Aorta (tissue), 5 donors: ENCODE results near the gene UBE2K. TPM values are rescaled to one million over a fixed set of nuclear protein-coding genes. Genes with fewer than 3 reads are reported as not detected.
"Not testable (repeated sequence)": the region's sequence is repeated elsewhere in the genome, so short reads cannot be mapped to it uniquely, and the experiment has no call there.

ENCODE experiments used
- ATAC-seq: fragments of 200-7000 bp; cut with Tn5 transposase; one replicate; pipeline ENCODE4 v1.9.1; 2022; ENCODE audit warnings: moderate library complexity; ENCODE audit not compliant: low FRiP score
- DNase-seq, 2 donors: peaks; one replicate each; pipeline ENCODE4 v3.0.0-alpha.2; 2020
- H3K27ac ChIP-seq, 2 donors: one replicate each; pipeline ENCODE4 v1.5.1; 2013; ENCODE audit warnings: low read length in 2 of 2, mild to moderate bottlenecking in 2 of 2, moderate library complexity in 2 of 2, control low read depth in 1 of 2, inconsistent platforms in 1 of 2, low read depth in 1 of 2
- H3K27me3 ChIP-seq, 2 donors: one replicate each; pipeline ENCODE4 v1.6.1; 2013; ENCODE audit warnings: control low read depth in 1 of 2, low read length in 1 of 2, mild to moderate bottlenecking in 1 of 2, moderate library complexity in 1 of 2; ENCODE audit not compliant: insufficient read depth in 2 of 2, control insufficient read depth in 1 of 2
- H3K36me3 ChIP-seq, 2 donors: one replicate each; pipeline ENCODE4 v1.6.1; 2013; ENCODE audit warnings: control low read depth in 1 of 2, low read length in 1 of 2, mild to moderate bottlenecking in 1 of 2; ENCODE audit not compliant: insufficient read depth in 2 of 2, control insufficient read depth in 1 of 2
- H3K4me1 ChIP-seq, 2 donors: one replicate each; pipeline ENCODE4 v1.6.1; 2013; ENCODE audit warnings: low read length in 2 of 2, control low read depth in 1 of 2, mild to moderate bottlenecking in 1 of 2, moderate library complexity in 1 of 2; ENCODE audit not compliant: insufficient read depth in 2 of 2, control insufficient read depth in 1 of 2
- H3K4me3 ChIP-seq, 2 donors: one replicate each; pipeline ENCODE4 v1.5.1; 2013; ENCODE audit warnings: low read length in 2 of 2, control low read depth in 1 of 2, mild to moderate bottlenecking in 1 of 2
- H3K9me3 ChIP-seq: one replicate; pipeline ENCODE4 v1.6.1; 2013; ENCODE audit warnings: mild to moderate bottlenecking, low read length; ENCODE audit not compliant: control insufficient read depth
- WGBS, 2 donors: extraction: QIAGEN DNeasy Blood & Tissue Kit; methylation state at CpG; one replicate each; pipeline ENCODE4 v1.1.7; 2013; 5-methylcytosine and 5-hydroxymethylcytosine counted together
- intact Hi-C, 2 donors: fragments of 100-400 bp; cut with DNase I; formaldehyde crosslinking; loops; one replicate each; pipeline versions ENCODE4 v1.14.2 to v1.15.0; 2022
- polyA plus RNA-seq, 2 donors: library from polyadenylated mRNA; stranded (reverse); fragments of 200-250 nt; gene quantifications; one replicate each; pipeline ENCODE4 v1.2.3, GENCODE V29; 2013
- total RNA-seq, 2 donors: library from RNA; stranded (reverse); fragmentation: NEBNext Ultra II Directional; extraction: Animal tissue kit (Norgen Biotek cat#: 25700); gene quantifications; one replicate each; pipeline ENCODE4 v1.2.1, GENCODE V29; 2021
- donor health status: healthy with polysubstance abuse.
- donor health status: Bipolar disorder and iron deficiency.
- donor health status: DM: no; HTN: no; CAD: no.
- donor health status: DM: no; HTN: no; CAD: no.
- donor health status: DM: yes; HTN: yes; CAD: no.

UBE2K gene
- total and polyA plus RNA-seq, 4 donors = 26.5 to 59.5 (median 43.7) TPM

GRCh38 chr4:39702716-39703115, 4.8 kb downstream of the UBE2K start:
- 70 to 89% methylated on average over 2 of the region's 2 CpGs for WGBS, 2 donors

GRCh38 chr4:39704789-39705188, 6.9 kb downstream of the UBE2K start:
- H3K4me1 ChIP-seq, H3K36me3 ChIP-seq, H3K27ac ChIP-seq, H3K27me3 ChIP-seq, intact Hi-C loops, H3K4me3 ChIP-seq, H3K9me3 ChIP-seq, ATAC-seq: not testable (repeated sequence)
- DNase-seq = peak in 1 of 2 donors; percentile 15
- WGBS, 2 donors = 91 to 92% methylated on average over 12 to 13 of the region's 13 CpGs

More at GRCh38 chr4:39702716-39703115, 4.8 kb downstream of the UBE2K start:
- Histone ChIP-seq H3K4me3 (no peak overlapping the region), H3K4me1 (peaks cover 0 to 2% of the 10 kb centered on the region in 2 donors), H3K9me3 (no peaks in the 10 kb centered on the region), H3K36me3 (no peaks in the 10 kb centered on the region), H3K27ac (no peak overlapping the region), H3K27me3 (no peaks in the 10 kb centered on the region)
- no peak for DNase-seq
- no peak for ATAC-seq
- intact Hi-C loops = no loop called here

- intact Hi-C loops = no loop called here
- Histone ChIP-seq H3K4me3 (no peak overlapping the region), H3K4me1 (peaks cover 0 to 2% of the 10 kb centered on the region in 2 donors), H3K27me3 (no peaks in the 10 kb centered on the region), H3K36me3 (no peaks in the 10 kb centered on the region), H3K27ac (peak overlapping the region in 1 of 2 donors; percentile 81), H3K9me3 (no peaks in the 10 kb centered on the region)
- 44 to 51% methylated on average over 6 of the region's 6 CpGs for WGBS, 2 donors
- DNase-seq (peak; percentile 76 to 84), ATAC-seq (peak; percentile 75)
Observed at GRCh38 chr4:39706334-39706733, 8.4 kb downstream of the UBE2K start.

- WGBS, 2 donors = 65 to 70% methylated on average over 11 of the region's 11 CpGs
Observed at GRCh38 chr4:39706741-39707511, 9.0 kb downstream of the UBE2K start.

GRCh38 chr4:39710098-39710896, 12.4 kb downstream of the UBE2K start:
- WGBS, 2 donors = 68 to 71% methylated on average over 3 of the region's 3 CpGs
- peak in 1 of 2 donors; percentile 10 for DNase-seq
- no peak for ATAC-seq
- no peaks in the 10 kb centered on the region for H3K27me3 ChIP-seq
- peaks cover 3 to 5% of the 10 kb centered on the region in 2 donors for H3K4me1 ChIP-seq
- no peak overlapping the region for H3K4me3 ChIP-seq
- no peaks in the 10 kb centered on the region for H3K36me3 ChIP-seq
- H3K9me3 ChIP-seq = no peaks in the 10 kb centered on the region
- H3K27ac ChIP-seq = no peak overlapping the region
- intact Hi-C loops = no loop called here

More at GRCh38 chr4:39706741-39707511, 9.0 kb downstream of the UBE2K start:
- no peaks in the 10 kb centered on the region for H3K27me3 ChIP-seq
- DNase-seq (peak in 1 of 2 donors; percentile 68), ATAC-seq (no peak)
- intact Hi-C loops = no loop called here
- H3K9me3 ChIP-seq = no peaks in the 10 kb centered on the region
- H3K27ac ChIP-seq = peak overlapping the region in 1 of 2 donors; percentile 95
- H3K36me3 ChIP-seq = no peaks in the 10 kb centered on the region
- no peak overlapping the region for H3K4me3 ChIP-seq
- H3K4me1 ChIP-seq = peaks cover 0 to 2% of the 10 kb centered on the region in 2 donors

GRCh38 chr4:39712819-39713607, 15.1 kb downstream of the UBE2K start:
- Histone ChIP-seq H3K4me3 (no peak overlapping the region), H3K4me1 (peaks cover 3% of the 10 kb centered on the region in 2 donors), H3K36me3 (no peaks in the 10 kb centered on the region), H3K27ac (no peak overlapping the region), H3K27me3 (no peaks in the 10 kb centered on the region), H3K9me3 (no peaks in the 10 kb centered on the region)
- intact Hi-C loops = no loop called here
- 88% methylated on average over 17 of the region's 17 CpGs for WGBS, 2 donors
- ATAC-seq (no peak), DNase-seq (peak in 1 of 2 donors; percentile 11)

- H3K4me3 ChIP-seq = no peak overlapping the region
- H3K27me3 ChIP-seq = no peaks in the 10 kb centered on the region
- no peaks in the 10 kb centered on the region for H3K36me3 ChIP-seq
- DNase-seq (peak in 1 of 2 donors; percentile 33), ATAC-seq (peak; percentile 66)
- intact Hi-C loops = no loop called here
- WGBS, 2 donors = 0 to 2% methylated on average over 1 of the region's 1 CpG
- no peak overlapping the region for H3K27ac ChIP-seq
- no peaks in the 10 kb centered on the region for H3K9me3 ChIP-seq
- H3K4me1 ChIP-seq = peaks cover 3% of the 10 kb centered on the region in 2 donors
Observed at GRCh38 chr4:39713691-39714090, 15.8 kb downstream of the UBE2K start.

- intact Hi-C loops = no loop called here
- no peaks in the 10 kb centered on the region for H3K9me3 ChIP-seq
- ATAC-seq (peak; percentile 23), DNase-seq (no peak)
- H3K27ac ChIP-seq = peak overlapping the region in 1 of 2 donors; percentile 68
- H3K4me3 ChIP-seq = no peak overlapping the region
- WGBS, 2 donors = 36 to 42% methylated on average over 3 of the region's 3 CpGs
- no peaks in the 10 kb centered on the region for H3K36me3 ChIP-seq
- H3K27me3 ChIP-seq = no peaks in the 10 kb centered on the region
- H3K4me1 ChIP-seq = peaks cover 3% of the 10 kb centered on the region in 2 donors
Observed at GRCh38 chr4:39714166-39714565, 16.2 kb downstream of the UBE2K start.
